ENCODE measurements around the gene PHF21B.

Gene PHF21B

GRCh38 chr22:44931766-44932165, 78.0 kb downstream of the PHF21B start:
- no peak overlapping the region for H3K27ac ChIP-seq
- H3K27me3 ChIP-seq (ENCODE audit: insufficient read depth, low read depth, severe bottlenecking): no peaks in the 10 kb centered on the region
- H3K36me3 ChIP-seq: peaks cover 26% of the 10 kb centered on the region
- no peaks in the 10 kb centered on the region for H3K9me3 ChIP-seq (ENCODE audit: severe bottlenecking)
- no peak overlapping the region for H3K4me3 ChIP-seq (ENCODE audit: low read depth, low read length)
- no peak for TF ChIP-seq CTCF (IDR thresholded peaks at IDR 0.05; ENCODE audit: low read depth, low read length)
- no peak for DNase-seq

DNA sequence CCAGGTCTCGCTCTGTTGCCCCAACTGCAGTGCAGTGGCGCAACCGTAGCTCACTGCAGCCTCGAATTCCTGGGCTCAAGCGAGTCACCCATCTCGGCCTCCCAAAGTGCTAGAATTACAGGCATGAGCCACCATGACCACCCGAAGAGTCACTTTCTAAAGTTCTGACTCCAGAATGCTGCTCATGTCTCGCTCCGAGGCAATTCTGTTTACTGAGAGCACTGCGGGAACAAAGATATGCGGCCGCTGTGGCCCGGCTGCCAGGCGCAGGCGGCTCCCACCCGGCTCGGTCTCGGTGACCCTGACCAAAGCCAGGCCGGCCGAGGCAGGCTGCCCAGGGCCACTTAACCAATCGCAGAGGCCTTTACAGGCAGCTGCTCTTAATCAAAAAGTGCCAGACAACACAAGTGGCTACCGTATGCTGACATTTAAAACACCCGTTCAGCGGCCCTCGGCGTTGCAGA, 78.7 kb downstream of the PHF21B start:
- no peak for TF ChIP-seq CTCF (IDR thresholded peaks at IDR 0.05; ENCODE audit: low read depth, low read length)
- no peak overlapping the region for H3K4me3 ChIP-seq (ENCODE audit: low read depth, low read length)
- H3K9me3 ChIP-seq (ENCODE audit: severe bottlenecking): no peaks in the 10 kb centered on the region
- peaks cover 33% of the 10 kb centered on the region for H3K36me3 ChIP-seq
- no peak overlapping the region for H3K27ac ChIP-seq
- DNase-seq: no peak
- H3K27me3 ChIP-seq (ENCODE audit: insufficient read depth, low read depth, severe bottlenecking): no peaks in the 10 kb centered on the region

DNA sequence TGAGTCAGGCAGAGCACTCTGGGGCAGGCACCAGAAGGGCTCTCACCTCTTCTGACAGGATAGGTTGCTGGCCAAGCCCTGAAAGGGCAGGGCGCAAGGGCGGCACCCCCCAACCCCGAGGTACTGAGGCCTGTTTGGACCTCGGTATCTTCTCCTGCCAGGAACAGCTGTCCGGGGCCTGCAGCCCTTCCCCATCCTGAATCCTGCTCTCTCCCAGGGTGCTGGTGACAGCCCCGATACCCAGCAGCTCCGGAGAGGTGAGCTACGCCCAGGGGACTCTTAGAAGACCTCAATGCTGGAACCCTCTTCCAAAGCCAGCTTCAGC, 79.1 kb downstream of the PHF21B start:
- Histone ChIP-seq H3K36me3 (peaks cover 34% of the 10 kb centered on the region), H3K4me3 (ENCODE audit: low read depth, low read length) (no peak overlapping the region), H3K27ac (no peak overlapping the region), H3K27me3 (ENCODE audit: insufficient read depth, low read depth, severe bottlenecking) (no peaks in the 10 kb centered on the region), H3K9me3 (ENCODE audit: severe bottlenecking) (no peaks in the 10 kb centered on the region)
- no peak for TF ChIP-seq CTCF (IDR thresholded peaks at IDR 0.05; ENCODE audit: low read depth, low read length)
- no peak for DNase-seq

DNA sequence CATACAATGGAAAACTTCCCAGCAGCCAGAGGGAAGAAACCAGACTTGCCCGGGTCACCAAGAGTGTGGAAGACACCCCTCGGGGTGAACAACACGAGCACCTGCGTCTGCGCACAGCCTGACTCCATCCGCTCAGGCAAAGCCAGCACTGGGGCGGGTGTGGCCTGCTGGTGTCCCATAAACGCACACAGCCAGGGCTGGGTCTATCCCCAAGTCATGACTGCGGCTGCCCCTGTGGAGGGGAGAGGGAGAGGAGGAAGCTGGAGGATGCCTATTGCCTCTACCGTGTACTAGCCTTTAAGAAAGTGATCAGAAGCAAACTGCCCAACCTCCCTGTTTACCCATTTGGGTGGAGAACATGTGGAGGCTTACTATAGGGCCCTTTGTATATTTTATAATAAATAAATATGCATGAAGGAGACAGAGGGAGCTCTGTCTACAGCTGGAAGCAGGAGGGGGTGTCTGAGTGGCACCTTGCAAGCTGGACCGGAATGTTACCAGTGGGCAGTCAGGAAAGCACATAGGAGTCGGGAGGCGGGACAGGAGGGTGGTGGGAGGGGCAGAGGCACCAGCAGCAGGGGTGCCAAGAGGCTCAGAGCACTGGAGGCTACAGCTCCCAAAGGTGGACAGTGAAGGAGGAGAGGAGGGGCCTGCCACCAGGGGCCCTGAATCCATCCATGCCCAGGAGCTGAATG, 79.6 kb downstream of the PHF21B start:
- Histone ChIP-seq H3K36me3 (peaks cover 34% of the 10 kb centered on the region), H3K9me3 (ENCODE audit: severe bottlenecking) (no peaks in the 10 kb centered on the region), H3K4me3 (ENCODE audit: low read depth, low read length) (no peak overlapping the region), H3K27ac (no peak overlapping the region), H3K27me3 (ENCODE audit: insufficient read depth, low read depth, severe bottlenecking) (no peaks in the 10 kb centered on the region)
- no peak for TF ChIP-seq CTCF (IDR thresholded peaks at IDR 0.05; ENCODE audit: low read depth, low read length)
- no peak for DNase-seq

- Histone ChIP-seq H3K36me3 (peaks cover 34% of the 10 kb centered on the region), H3K27me3 (ENCODE audit: insufficient read depth, low read depth, severe bottlenecking) (no peaks in the 10 kb centered on the region), H3K4me3 (ENCODE audit: low read depth, low read length) (no peak overlapping the region), H3K27ac (no peak overlapping the region), H3K9me3 (ENCODE audit: severe bottlenecking) (no peaks in the 10 kb centered on the region)
- no peak for TF ChIP-seq CTCF (IDR thresholded peaks at IDR 0.05; ENCODE audit: low read depth, low read length)
- DNase-seq: no peak
Measured at GRCh38 chr22:44929359-44930015, 80.3 kb downstream of the PHF21B start.
